ENCODE results near the gene ERCC6.

The ERCC6 gene

GRCh38 chr10:49527850-49528249 lies 11.1 kb downstream of the ERCC6 start:
- no peak overlapping the region for H3K4me3 ChIP-seq (ENCODE audit: low read depth, low read length)
- DNase-seq (ENCODE audit: low read depth), result no peak
- in situ Hi-C loops (cut with HindIII; ENCODE audit: low sequenced_read_pairs), result no loop called here
- no peak for TF ChIP-seq CTCF (IDR thresholded peaks at IDR 0.05; ENCODE audit: low read depth, low read length, missing control alignments)

DNA sequence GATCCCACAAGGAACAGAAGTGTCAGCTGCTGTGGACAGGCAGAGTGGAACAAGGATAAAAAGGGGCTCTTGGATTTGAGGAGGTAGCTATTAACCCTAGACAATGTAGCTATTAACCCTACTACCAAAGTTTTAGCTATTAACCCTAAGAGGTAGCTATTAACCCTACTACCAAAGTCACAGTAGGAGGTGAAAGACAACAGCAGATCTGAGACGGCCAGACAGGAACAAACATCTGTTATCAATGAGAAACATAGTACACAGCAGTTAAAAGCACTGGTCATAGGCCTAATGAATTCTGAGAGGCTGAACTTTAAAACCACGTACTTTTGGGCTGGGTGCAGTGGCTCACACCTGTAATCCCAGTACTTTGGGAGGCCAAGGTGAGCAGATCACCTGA lies 11.9 kb downstream of the ERCC6 start:
- in situ Hi-C loops (cut with HindIII; ENCODE audit: low sequenced_read_pairs), result no loop called here
- DNase-seq (ENCODE audit: low read depth), result no peak
- no peak overlapping the region for H3K4me3 ChIP-seq (ENCODE audit: low read depth, low read length)
- no peak for TF ChIP-seq CTCF (IDR thresholded peaks at IDR 0.05; ENCODE audit: low read depth, low read length, missing control alignments)

DNA sequence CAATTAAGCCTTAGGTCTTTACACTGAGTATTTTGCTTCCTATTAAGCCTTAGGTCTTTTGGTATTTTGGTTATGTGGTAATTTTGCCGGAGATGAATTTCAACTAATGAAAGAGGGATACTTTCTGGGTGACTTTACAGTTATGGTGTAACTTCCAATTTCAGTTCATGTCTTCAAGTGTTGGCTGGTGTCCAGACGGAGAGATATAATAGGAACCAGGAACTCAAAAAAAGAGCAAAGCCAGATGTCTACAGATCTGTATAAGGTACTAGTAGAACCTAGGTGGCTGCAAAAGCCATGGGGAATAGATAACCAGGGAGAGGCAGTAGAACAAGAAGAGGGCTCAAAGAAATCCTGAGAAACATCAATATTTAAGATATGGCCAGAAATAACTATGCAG lies 12.3 kb downstream of the ERCC6 start:
- no peak overlapping the region for H3K4me3 ChIP-seq (ENCODE audit: low read depth, low read length)
- in situ Hi-C loops (cut with HindIII; ENCODE audit: low sequenced_read_pairs), result no loop called here
- TF ChIP-seq CTCF (IDR thresholded peaks at IDR 0.05; ENCODE audit: low read depth, low read length, missing control alignments), result no peak
- no peak for DNase-seq (ENCODE audit: low read depth)

GRCh38 chr10:49524496-49524895 lies 14.4 kb downstream of the ERCC6 start:
- H3K4me3 ChIP-seq (ENCODE audit: low read depth, low read length), result no peak overlapping the region
- TF ChIP-seq CTCF (IDR thresholded peaks at IDR 0.05; ENCODE audit: low read depth, low read length, missing control alignments), result no peak
- no peak for DNase-seq (ENCODE audit: low read depth)
- in situ Hi-C loops (cut with HindIII; ENCODE audit: low sequenced_read_pairs), result loop anchor here (5.0 kb wide), 1 partner anchor 97 kb away; no protein-coding TSS in a partner anchor

- no peak for TF ChIP-seq CTCF (IDR thresholded peaks at IDR 0.05; ENCODE audit: low read depth, low read length, missing control alignments)
- in situ Hi-C loops (cut with HindIII; ENCODE audit: low sequenced_read_pairs), result loop anchor here (5.0 kb wide), 1 partner anchor 96 kb away; no protein-coding TSS in a partner anchor
- H3K4me3 ChIP-seq (ENCODE audit: low read depth, low read length), result no peak overlapping the region
- DNase-seq (ENCODE audit: low read depth), result no peak
Measured at GRCh38 chr10:49523301-49523700, 15.6 kb downstream of the ERCC6 start.

DNA sequence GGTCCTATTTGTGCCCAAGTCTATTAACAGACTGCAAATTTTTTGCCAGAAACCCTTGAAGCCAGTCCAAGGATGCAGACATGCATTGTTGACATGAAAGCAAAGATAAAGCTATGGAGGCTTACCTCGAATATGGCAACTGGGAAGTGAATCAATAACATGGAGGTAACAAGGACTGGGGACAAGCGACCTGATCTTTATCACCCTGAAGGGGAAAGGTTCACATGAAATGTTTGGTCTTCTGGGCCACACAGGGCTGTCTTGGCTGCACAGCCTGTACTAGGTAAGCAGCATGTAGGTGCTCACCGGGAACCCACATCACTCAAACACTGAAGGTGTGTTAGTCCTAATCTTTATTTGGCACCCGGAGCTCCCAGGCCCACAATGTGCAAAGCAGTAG lies 17.9 kb downstream of the ERCC6 start:
- H3K4me3 ChIP-seq (ENCODE audit: low read depth, low read length), result no peak overlapping the region
- in situ Hi-C loops (cut with HindIII; ENCODE audit: low sequenced_read_pairs), result loop anchor here (5.0 kb wide), 1 partner anchor 94 kb away; no protein-coding TSS in a partner anchor
- no peak for TF ChIP-seq CTCF (IDR thresholded peaks at IDR 0.05; ENCODE audit: low read depth, low read length, missing control alignments)
- no peak for DNase-seq (ENCODE audit: low read depth)

Measured in astrocyte of the cerebellum (primary cell).